Stimulated activated CD8-positive, alpha-beta memory T cell treated with anti-CD3 and anti-CD28 coated beads, Interleukin-12 subunit alpha, Interleukin-12 subunit beta, amount 100 ng/mL, for 4 hours (primary cell): Measurements from ENCODE around the gene ITPKC.
A peak's percentile ranks its signal among the peaks of the same experiment; 100 is the strongest.
"Not testable (repeated sequence)": the region's sequence is repeated elsewhere in the genome, so short reads cannot be mapped to it uniquely, and the experiment has no call there.

Source experiments
- DNase-seq: peaks from one replicate; pipeline ENCODE4 v3.0.0-alpha.2; 2020; ENCODE audit warnings: low read depth

Gene ITPKC

GRCh38 chr19:40766385-40766784, 49.5 kb downstream of the ITPKC start:
- not testable (repeated sequence) for DNase-seq

DNA sequence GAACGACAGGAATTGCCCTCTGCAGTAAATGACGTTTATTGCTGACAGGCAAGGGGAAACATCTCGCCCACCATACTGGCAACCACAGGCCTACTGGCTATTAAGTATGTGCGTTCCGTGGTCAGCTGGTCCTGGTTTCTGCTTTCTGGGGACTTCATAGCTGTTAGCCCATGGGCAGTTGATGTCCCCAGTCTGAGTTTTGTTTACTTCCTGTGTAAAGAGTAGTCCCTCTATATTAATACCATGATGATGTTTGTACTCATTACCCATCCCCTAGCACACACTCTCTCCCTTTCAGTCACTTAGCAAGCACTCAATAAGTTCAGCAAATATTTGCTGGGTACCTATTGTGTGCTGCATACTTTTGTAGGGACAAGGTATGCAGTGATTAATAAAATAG, 52.0 kb downstream of the ITPKC start:
- no peak for DNase-seq

GRCh38 chr19:40771101-40771862, 54.4 kb downstream of the ITPKC start:
- DNase-seq, result not testable (repeated sequence)

DNA sequence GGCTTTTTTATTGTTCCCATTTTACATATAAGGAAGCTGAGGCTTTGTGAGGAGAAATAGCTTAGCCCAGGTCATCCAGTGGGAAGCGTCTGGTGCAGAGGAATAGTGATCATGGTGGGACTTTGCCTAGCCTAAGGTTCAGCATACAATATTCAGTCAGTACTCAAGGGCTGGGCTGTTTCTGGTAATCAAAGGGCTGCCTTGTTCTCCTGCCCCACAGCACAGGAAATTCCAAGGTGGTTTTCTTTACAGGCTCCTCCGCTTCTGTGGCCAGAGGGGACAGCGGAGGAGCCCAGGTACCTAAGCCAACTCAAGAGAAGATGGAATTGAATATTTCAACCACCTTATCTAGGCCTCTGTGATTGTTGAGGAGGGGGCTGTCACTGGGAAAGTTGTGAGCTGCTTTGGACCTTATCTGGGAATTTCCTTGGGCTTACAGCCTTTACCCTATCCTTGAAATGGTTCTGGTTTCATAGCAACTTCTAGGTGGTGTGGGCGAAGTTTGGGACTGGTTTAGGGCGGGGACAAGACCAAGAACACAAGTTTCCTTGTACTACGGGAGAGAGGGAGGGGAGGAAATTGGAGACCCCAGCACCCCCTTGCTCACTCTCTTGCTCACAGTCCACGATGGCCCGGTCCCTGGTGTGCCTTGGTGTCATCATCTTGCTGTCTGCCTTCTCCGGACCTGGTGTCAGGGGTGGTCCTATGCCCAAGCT, 58.2 kb downstream of the ITPKC start, which contains the start of gene MIA:
Gene MIA (plus strand): TSS at position 606 of the 716 bp plus-strand sequence. CDS start 22 bp downstream, at position 628.
- no peak for DNase-seq

GRCh38 chr19:40775632-40776022, 58.7 kb downstream of the ITPKC start:
- DNase-seq, result no peak

- no peak for DNase-seq
Observed at GRCh38 chr19:40776364-40776763, 59.5 kb downstream of the ITPKC start.

DNA sequence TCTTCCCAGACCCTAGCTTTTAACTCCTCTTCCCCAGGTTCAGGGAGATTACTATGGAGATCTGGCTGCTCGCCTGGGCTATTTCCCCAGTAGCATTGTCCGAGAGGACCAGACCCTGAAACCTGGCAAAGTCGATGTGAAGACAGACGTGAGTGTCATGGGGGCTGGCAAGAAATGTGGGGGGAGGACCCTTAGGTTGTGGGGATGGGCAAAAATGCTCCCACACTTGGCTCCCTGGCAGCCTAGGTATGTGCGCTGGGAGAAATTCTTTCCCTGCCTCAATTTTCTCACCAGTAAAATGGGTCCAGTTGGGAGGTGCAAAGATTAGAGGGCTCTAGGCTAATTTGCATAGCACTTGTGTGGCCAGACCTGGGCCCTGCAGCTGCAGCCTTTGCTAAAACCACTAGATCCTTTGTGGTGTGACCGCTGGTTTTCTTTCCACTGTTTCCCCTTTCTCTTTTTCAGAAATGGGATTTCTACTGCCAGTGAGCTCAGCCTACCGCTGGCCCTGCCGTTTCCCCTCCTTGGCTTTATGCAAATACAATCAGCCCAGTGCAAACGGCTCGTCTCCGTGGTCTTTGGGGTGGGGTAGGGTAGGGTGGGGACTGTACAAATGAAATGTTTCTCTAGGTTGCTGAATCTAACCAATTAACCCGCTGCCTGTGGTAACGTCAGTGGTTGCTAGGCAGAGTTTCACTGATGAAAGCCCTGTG, 60.2 kb downstream of the ITPKC start:
- peak; percentile 72 for DNase-seq

DNA sequence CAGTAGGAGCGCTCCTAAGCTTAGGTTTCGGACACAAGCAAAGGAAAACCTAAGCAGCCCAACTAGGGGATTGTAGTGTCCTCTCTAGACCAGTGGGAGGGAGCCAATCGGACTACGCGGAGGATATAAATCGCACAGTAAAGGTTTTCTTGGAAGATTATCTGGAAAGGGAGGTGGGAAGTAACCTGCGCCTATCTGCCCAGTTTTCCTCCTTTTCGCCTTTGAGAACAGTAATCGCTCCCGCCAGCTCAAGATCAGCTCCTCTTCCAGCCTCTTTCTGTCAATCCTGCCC, 60.7 kb downstream of the ITPKC start:
- no peak for DNase-seq

DNA sequence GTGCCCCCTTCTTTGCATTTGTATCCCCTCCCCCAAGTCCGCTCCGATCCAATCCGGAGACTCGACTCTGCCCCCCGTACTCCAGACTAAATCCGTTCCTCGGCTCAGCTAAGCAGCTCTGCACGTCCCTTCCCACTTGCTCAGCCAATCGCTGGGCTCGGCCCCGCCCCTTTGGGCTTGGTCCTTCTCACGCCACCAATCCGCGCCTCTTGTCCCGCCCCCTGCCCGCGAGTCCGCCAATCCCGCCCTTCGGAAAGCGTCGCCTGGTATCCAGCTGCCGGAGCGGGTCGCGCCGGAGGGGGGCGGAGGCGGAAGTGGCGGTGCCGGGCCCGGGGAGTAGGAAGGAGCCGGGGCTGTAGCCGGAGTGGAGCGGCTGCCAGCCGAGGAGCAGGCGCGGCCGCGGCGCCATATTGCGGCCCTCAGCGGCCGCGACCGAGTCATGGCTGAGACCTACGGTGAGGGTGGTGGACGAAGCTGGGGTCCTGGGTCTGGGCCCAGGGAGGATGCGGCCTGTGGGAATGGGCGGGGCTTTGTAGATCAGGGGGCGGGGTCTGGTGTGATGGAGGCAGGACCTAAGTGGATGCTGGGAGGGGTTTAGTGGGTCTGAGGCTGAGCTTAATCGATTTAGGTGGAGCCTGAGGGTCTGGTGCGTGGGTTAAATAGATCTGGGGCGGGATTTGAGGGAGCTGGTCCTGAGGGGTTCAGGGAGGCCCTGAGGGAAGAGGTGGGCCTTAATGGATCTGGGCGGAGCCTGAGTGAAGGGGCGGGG, 61.2 kb downstream of the ITPKC start, which contains the start of gene RAB4B:
Gene RAB4B (plus strand): TSS at position 311 of the 769 bp plus-strand sequence. CDS start 129 bp downstream, at position 440.
- DNase-seq, result peak; percentile 100

DNA sequence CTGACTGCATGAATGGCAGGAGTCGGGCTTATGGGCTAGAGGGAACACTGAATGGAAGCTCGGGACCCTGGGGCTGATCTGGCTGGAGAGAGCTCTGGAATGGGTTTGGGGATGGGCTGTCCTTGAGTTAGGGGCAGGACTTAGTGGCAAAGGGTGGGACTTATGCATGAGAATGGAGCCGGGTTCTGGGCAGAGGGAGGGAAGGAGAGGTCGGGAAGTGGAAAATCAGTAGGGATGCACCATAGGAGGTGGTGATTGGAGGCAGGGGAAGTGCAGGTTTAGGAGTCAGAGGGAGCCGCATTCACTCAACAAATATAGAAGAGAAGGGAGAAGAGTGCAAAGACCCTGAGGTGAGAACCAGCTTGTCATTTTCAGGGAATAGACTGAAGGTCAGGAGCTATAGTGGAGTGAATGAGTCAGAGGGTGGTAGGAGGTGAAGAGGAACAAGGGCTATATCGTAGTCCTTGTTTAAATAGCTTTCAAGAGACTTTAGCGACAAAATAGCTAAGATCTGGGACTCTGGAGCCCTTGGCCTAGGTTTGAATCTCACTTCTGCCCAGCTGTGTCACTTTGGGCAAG, 61.9 kb downstream of the ITPKC start:
- DNase-seq, result no peak

GRCh38 chr19:40780582-40780981, 63.7 kb downstream of the ITPKC start:
- DNase-seq, result no peak

DNA sequence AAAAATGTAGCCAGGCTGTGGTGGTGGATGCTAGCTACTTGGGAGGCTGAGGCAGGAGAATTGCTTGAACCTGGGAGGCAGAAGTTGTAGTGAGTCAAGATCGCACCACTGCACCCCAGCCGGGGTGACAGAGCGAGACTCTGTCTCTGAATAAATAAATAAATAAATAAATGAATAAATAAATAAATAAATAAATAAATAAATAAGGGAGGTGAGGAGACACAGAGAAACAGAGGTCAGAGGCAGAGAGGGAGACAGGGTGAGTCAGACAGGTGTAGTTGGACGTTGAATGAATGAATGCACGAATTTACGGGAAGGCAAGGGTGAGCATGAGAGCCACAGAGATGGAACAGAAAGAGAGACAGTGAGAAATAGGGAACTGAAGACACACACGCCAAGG, 64.2 kb downstream of the ITPKC start:
- no peak for DNase-seq

DNA sequence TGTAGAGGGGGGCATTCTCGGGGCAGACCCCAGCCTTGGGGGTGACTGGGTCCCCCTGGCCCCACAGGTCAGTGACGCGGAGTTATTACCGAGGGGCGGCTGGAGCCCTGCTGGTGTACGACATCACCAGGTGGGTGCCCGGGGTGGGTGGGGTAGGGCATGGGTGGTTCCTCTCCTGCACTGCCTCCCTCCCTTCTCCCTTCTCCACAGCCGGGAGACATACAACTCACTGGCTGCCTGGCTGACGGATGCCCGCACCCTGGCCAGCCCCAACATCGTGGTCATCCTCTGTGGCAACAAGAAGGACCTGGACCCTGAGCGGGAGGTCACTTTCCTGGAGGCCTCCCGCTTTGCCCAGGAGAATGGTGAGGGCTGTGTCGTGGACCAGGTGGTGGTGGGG, 66.8 kb downstream of the ITPKC start:
- no peak for DNase-seq

GRCh38 chr19:40784146-40784545, 67.2 kb downstream of the ITPKC start:
- DNase-seq, result not testable (repeated sequence)

DNA sequence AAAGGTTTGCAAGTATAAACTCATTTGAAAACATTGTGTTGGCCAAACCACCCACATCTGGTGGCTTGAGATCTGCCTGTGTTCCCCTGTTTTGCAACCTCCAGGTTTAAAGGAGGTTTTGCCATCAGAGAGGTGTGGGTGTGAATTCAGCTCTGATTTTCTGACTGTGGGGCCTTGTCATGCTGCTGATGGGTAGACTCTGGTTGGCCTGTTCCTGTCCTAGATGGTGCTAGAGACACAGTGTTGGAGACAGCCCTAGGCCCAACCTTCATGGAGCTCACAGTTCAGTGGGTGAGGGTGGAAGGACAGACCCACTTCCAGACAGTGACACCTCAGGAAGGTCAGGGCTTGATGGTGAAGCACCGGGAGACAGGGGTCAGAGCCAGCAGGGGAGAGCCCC, 68.6 kb downstream of the ITPKC start:
- DNase-seq, result no peak

DNA sequence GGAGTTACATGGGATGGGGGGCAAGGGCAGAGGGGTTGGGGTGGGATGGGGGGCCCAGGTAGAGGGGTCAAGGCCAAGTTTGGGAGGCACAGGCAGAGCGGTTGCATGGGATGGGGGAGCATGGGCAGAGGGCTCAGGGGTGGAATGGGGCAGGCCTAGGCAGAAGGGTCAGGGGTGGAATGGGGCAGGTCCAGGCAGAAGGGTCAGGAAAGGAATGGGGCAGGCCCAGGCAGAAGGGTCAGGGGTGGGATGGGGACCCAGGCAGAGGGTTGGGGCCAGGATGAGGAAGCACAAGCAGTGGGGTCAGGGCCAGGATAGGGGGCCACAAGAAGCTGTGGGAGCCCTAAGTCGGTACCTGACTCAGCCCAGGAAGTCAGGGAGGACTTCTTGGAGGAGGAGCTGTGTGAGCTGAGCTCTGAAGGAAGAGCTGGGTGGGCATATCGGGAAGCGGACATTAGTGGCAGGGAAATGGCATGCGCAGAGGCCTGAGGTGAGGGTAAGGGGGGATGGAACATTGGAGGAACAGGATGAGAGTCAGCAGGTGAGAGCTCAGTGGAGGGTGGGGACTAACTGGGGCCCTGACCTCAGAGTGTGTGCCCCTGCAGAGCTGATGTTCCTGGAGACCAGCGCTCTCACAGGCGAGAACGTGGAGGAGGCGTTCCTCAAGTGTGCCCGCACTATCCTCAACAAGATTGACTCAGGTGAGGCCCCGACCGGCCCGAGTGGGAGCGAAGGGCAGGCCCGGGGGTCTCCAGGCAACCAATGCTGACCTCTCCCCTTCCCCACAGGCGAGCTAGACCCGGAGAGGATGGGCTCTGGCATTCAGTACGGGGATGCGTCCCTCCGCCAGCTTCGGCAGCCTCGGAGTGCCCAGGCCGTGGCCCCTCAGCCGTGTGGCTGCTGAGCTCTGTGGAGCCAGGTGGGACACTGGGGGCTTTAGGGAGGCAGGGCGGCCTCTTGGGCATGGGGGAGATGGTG, 69.4 kb downstream of the ITPKC start:
- no peak for DNase-seq
